Transverse colon (tissue), 4 donors: Measurements from ENCODE around the gene OTUB1.

Source experiments
- EP300 ChIP-seq: sonication (generic); formaldehyde crosslinking; IDR thresholded peaks from one replicate; pipeline ENCODE4 v1.6.1; 2017; ENCODE audit warnings: antibody characterized with exemption, low read depth
- POLR2A ChIP-seq: fragments of 450-650 bp; IDR thresholded peaks from one replicate; pipeline ENCODE4 v1.6.1; 2016; ENCODE audit warnings: antibody characterized with exemption, mild to moderate bottlenecking, moderate library complexity
- POLR2AphosphoS5 ChIP-seq, 3 donors: sonication (generic); formaldehyde crosslinking; IDR thresholded peaks; one replicate each; pipeline ENCODE4 v1.6.1; 2016; ENCODE audit warnings: antibody characterized with exemption in 3 of 3
- TF ChIP-seq, protein P1 (sequence below), 5 experiments: fragments of 200-600 bp in 3 of 5; fragments of 450-650 bp in 2 of 5; sonication (generic) in 3 of 5; IDR thresholded peaks; 1 replicate in 2 of 5; 2 replicates in 3 of 5; pipeline ENCODE4 v1.5.1; 2016 to 2017; ENCODE audit warnings: antibody characterized with exemption in 5 of 5, inconsistent platforms in 3 of 5, mild to moderate bottlenecking in 2 of 5, moderate library complexity in 1 of 5

DNA sequence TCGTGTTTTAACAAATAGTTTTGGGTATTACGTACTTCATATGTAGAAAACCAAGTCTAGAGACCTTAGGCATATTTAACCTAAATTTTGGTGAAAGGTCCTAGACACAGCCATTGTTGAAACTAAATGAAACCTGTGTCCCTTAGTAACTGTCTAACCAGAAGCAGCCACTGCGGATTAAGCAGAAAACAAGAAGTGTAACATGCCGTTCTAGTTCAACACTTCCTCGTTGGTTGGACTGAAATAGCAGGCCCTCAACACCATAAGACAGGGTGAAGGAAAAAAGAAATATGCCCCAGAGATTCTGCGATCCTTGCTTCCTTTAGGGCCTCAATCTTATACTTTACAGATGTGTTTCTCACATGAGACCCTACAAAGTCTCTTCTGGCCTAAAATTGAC lies 45.5 kb upstream of the OTUB1 start:
- TF ChIP-seq, protein P1, sequence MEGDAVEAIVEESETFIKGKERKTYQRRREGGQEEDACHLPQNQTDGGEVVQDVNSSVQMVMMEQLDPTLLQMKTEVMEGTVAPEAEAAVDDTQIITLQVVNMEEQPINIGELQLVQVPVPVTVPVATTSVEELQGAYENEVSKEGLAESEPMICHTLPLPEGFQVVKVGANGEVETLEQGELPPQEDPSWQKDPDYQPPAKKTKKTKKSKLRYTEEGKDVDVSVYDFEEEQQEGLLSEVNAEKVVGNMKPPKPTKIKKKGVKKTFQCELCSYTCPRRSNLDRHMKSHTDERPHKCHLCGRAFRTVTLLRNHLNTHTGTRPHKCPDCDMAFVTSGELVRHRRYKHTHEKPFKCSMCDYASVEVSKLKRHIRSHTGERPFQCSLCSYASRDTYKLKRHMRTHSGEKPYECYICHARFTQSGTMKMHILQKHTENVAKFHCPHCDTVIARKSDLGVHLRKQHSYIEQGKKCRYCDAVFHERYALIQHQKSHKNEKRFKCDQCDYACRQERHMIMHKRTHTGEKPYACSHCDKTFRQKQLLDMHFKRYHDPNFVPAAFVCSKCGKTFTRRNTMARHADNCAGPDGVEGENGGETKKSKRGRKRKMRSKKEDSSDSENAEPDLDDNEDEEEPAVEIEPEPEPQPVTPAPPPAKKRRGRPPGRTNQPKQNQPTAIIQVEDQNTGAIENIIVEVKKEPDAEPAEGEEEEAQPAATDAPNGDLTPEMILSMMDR (IDR thresholded peaks at IDR 0.05): no peak
- TF ChIP-seq POLR2AphosphoS5 (IDR thresholded peaks at IDR 0.05) (no peak), EP300 (no peak), POLR2A (no peak)
